M059J (cell line): ENCODE results near the gene D2HGDH. TPM values are rescaled to one million over a fixed set of nuclear protein-coding genes. Genes with fewer than 3 reads are reported as not detected.
"Not testable (repeated sequence)": the region's sequence is repeated elsewhere in the genome, so short reads cannot be mapped to it uniquely, and the experiment has no call there.

Experiments used
- DNase-seq: peaks from one replicate; pipeline ENCODE4 v3.0.0-alpha.2; 2012; ENCODE audit warnings: low read depth
- total RNA-seq: library from RNA; depleted of rRNA; stranded (reverse); fragments of >200 nt; shearing (Covaris generic); gene quantifications from 2 replicates; pipeline ENCODE4 v1.2.3, GENCODE V29; 2014

Gene D2HGDH
- total RNA-seq, 1 experiment from 2014 or later: 6.1 TPM

- no peak for DNase-seq
Observed at GRCh38 chr2:241808051-241808720, 73.8 kb downstream of the D2HGDH start.

DNA sequence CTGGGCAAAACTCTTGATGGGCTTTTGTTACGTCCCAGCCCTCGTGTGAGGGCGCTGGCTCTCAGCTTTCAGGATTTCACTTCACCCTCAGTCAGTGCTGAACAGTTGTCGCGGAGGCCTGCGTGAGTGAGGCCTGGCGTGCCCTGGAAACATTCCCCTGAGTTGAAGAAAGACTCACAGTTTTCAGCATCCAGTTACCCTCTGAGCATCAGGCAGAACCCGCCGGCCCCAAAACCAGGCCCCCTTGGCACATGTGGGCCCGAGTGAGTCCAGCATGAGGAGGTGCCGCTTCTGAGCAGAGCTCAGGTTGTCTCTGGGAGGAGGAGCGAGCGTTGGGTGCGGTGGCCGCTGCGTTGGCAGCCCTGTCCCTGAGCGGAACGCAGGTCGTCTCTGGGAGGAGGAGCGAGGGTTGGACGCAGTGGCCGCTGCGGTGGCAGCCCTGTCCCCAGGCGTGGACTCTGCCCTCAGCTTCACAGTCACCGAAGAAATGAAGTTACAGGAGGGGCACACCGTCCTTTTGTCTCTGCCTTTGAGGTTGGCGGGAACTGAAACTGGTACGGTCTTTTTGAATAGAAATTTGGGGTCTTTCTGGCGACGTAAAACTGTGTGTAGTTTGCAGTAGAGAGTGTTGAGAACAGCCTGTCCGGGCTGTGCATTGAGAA, 74.4 kb downstream of the D2HGDH start, which contains the start of gene NEU4:
NEU4 (plus strand) TSS at position 473 of the 662 bp plus-strand sequence. CDS start 5,292 bp downstream, outside the sequence.
- no peak for DNase-seq

- DNase-seq: no peak
Observed at GRCh38 chr2:241809383-241810306, 75.2 kb downstream of the D2HGDH start.

- DNase-seq: no peak
Observed at GRCh38 chr2:241810307-241811200, 76.1 kb downstream of the D2HGDH start.

DNA sequence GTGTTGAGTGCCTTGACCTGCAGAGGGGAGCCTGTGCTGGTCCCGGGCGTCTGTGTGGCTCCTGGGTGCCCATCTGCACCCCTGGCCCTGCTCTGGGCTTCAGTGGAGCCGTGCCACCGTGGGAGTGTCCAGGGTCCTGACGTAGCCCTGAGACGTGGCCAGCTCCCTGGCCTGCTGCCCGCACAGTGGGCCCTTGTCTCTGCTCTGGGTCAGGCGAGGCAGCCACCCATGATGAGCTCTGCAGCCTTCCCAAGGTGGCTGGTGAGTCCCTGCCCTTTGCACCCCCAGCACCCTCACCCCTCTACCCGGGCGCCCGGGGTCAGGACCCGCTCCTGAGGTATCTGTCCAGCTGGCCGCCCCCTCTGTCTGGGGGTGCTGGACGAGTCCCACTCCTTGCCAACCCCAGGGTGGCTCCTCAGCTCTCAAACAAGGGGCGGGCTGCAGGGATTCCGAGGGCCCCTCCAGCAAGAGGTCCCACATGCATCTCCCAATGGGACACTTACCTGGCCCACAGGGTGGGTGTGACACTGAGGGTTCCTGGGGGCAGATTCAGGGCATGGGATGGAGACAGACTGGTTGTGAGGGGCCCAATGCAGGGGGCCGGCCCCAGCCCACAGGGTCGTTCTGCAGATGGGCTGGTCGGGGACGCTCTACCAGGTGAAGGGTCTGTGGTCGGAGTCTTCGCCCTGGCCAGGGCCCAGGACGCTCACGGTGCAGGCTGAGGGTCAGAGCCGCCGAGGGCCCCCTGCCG, 76.9 kb downstream of the D2HGDH start:
- DNase-seq: no peak

- DNase-seq: no peak
Observed at GRCh38 chr2:241811952-241812729, 77.7 kb downstream of the D2HGDH start.

DNA sequence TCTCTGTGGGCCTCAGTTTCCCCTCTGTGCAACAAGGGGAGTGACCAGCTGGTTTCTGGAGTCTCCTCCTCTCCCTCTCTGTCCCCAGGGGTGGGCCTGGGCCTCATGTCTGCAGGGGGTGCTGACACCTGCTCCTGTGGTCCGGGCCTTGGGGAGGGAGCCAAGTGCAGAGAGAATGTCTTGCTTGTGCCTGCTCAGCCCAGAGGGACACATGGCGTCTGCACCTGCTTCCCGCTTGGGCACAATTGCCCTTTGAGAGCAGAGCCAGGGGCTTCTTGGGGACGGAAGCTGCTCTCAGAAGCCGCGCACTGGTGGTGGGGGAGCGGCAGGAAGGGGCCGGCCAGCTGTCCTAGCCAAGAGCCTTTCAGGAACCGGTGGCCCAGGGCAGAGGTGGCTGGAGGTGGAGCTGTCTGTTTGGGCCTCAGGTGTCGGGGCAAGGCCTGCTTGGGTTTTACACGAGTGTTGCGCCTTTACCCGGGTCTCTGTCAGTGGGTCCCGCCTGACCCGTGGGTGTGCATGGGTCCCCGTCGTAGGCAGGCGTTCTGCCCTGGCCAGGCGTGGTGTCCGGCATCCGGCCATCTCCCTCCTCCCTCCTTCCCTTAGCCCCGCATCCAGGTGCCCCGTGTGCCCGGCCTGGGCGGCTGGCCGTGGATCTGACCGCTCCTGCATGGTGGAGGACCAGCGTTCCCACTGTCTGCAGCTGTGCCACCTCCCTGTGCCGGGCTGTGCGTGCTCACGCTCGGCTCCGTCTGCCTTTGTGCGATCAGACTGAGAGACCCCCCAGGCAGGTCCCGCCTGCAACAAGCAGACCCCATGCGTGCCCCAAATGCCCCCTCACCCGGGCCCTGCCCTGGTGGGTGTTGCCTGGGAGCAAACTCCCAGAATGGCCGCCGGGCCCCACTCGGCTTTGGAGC, 78.6 kb downstream of the D2HGDH start:
- DNase-seq: no peak

- no peak for DNase-seq
Observed at GRCh38 chr2:241813644-241814392, 79.4 kb downstream of the D2HGDH start.

- DNase-seq: no peak
Observed at GRCh38 chr2:241814393-241814642, 79.9 kb downstream of the D2HGDH start.

GRCh38 chr2:241814643-241815476, 80.4 kb downstream of the D2HGDH start:
- no peak for DNase-seq

GRCh38 chr2:241815477-241816430, 81.3 kb downstream of the D2HGDH start:
- no peak for DNase-seq

GRCh38 chr2:241816431-241817121, 82.1 kb downstream of the D2HGDH start:
- DNase-seq: no peak

DNA sequence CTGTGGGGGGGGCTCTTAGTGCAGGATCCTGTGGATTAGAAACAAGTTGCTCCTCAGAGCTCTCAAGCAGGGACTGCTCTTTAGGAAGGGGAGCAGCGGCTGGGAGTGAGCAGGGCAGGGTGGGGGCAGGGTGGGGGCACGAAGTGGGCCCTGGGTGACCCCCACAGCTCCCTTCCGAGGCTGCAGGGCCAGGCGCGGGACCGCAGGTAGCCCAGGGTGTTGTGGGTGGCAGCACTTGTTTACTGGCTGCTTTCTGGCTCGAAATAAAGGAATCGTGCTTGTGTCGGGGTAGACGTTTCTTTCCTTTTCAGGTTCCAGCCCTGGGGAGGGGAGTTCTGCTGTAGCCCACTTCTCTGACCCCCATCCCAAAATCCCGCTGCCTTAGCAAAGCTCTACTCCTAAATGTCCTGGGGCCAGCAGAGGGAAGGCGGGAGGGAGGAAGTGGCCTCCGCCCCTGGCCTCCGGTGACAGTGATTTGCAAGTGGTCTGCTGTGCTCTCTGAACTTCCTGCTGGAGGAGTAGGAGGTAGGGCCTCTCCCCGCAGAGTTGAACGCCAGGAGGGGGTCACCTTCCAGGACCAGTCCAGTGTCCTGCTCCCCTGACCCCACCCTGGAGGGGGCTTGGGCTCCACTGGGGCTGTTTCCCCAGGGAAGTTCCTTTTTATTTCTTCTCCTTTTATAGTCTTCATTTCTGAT, 82.8 kb downstream of the D2HGDH start:
- DNase-seq: no peak

DNA sequence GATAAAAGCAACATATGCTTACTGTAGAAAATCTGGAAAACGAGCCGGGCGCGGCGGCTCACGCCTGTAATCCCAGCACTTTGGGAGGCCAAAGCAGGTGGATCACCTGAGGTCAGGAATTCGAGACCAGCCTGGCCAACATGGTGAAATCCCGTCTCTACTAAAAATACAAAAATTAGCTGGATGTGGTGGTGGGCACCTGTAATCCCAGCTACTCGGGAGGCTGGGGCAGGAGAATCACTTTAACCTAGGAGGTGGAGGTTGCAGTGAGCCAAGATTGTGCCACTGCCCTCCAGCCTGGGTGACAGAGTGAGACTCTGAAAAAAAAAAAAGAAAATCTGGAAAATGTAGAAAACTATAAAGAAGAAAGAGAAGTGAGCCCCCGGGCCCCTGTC, 83.4 kb downstream of the D2HGDH start:
- DNase-seq: not testable (repeated sequence)
